ENCODE results near the gene ERC2.

- TF ChIP-seq CTCF (IDR thresholded peaks at IDR 0.05; ENCODE audit: extremely low read depth in 1 of 2, insufficient read depth in 1 of 2, low read depth in 1 of 2, low read length in 2 of 2) = no peak
- no peak for TF ChIP-seq POLR2A (IDR thresholded peaks at IDR 0.05; ENCODE audit: low read depth, low read length)
- TF ChIP-seq MYC (IDR thresholded peaks at IDR 0.05; ENCODE audit: low read depth, low read length) = no peak
Measured at GRCh38 chr3:56180433-56180832, 287.8 kb downstream of the ERC2 start.
